ENCODE results near the gene SGO1. TPM values are rescaled to one million over a fixed set of nuclear protein-coding genes. Genes with fewer than 3 reads are reported as not detected.
A peak's percentile ranks its signal among the peaks of the same experiment; 100 is the strongest.
"Not testable (repeated sequence)": the region's sequence is repeated elsewhere in the genome, so short reads cannot be mapped to it uniquely, and the experiment has no call there.

The SGO1 gene
- 4.1 TPM for polyA plus RNA-seq (ENCODE audit: insufficient read length)

DNA sequence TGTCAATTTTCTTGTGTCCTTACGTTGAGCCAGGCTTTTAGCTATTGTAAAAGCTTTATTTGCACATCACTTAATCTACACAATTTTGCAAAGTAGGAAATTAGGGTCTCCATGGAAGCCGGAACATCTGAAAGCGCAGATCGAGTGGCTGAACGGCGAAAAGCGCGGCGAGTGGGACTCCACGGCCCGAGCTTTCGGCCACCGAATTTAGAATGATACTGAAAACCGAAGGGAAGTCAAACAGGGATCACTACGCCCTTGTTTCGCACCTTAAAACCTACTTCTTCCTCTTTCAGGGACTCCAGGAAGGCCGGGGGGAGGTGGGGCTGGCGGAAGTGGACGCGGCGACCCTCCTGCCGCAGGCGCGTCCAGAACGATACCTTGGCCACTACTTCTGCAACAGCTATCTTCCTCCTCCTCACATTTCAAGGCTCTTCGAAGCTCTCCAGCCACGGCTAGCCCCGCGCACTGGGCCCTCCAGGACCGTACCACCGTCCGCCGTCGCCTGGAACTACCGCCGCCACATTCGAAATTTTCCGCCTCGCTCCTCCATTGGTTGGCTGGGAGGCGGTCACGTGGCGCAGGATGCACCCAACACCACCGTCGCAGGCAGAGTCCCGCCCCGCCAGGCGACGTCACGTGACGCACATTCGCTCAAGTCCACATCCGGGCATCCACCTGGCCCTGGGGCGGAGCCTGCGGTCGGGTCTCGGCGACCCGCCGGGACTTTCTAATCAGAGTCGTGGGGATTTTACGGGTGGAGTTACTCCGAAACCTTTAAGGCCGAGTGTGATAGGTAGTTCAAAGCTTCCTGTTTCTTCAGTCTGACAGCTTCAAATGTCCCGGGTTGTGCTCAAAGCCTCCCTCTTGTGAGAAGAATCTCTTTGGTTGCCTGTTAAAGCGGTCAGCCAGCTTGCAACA lies at the start of gene SGO1:
TSS of gene SGO1 (minus strand) at position 528 of the 921 bp plus-strand sequence. CDS start 2,179 bp downstream, outside the sequence.
- DNase-seq = peak; percentile 100

- DNase-seq = no peak
Observed at GRCh38 chr3:20235796-20236195, 49.8 kb upstream of the SGO1 start.

- DNase-seq = peak; percentile 8
Observed at GRCh38 chr3:20232906-20233780, 47.1 kb upstream of the SGO1 start.

- DNase-seq = no peak
Observed at GRCh38 chr3:20230954-20231353, 44.9 kb upstream of the SGO1 start.

DNA sequence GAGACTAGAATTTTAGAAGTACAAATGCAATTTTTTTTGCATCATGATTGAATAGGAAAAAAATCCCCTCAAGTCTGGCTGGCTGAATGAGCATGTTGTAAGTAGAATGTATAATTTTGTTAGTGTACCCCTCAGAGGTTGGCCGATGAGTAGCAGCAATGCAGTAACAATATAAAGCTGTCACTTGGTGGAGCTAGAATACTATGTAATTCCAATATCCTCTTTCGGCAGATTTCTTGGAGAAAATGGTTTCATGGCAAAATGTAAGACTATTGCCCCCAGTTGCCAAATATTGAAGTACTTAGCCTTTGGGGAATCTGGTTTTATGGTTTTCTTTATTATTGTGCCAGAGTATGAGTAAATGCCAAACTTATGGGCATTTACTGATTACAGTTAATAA lies 39.8 kb upstream of the SGO1 start:
- DNase-seq = peak; percentile 51

DNA sequence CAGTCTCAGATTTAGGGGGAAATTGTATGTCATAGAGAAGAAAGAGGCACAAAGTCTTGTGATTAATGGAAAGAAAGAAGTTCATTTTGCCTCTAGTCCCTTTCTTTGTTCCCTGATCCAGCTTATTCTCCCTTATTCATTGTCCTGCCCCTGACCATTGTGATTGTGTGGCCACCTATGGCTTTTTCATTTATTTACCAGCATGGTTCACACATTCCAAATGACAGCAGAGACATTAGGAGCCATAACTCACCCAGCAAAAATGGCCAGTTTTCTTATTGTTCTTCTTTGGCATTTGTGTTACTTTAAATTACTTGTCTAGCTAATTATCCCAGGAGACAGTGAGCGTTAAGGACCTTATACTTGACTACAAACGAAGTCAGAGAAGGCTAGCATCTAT lies 36.3 kb upstream of the SGO1 start:
- DNase-seq = no peak

GRCh38 chr3:20218215-20218614 lies 32.2 kb upstream of the SGO1 start:
- DNase-seq = peak; percentile 6

DNA sequence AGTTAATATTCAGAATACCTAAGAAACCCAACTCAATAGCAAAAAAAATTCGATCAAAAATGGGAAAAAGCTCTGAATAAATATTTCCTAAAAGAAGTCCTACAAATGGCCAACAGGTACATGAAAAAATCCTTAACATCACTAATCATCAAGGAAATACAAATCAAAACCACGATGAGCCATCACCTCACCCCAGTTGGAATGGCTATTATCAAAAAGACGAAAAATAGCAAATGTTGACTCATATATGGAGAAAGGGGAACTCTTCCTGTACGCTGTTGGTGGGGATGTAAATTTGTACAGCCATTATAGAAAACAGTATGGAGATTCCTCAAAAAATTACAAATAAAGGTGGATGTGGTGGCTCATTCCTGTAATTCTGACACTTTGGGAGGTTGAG lies 29.6 kb upstream of the SGO1 start:
- DNase-seq = no peak

DNA sequence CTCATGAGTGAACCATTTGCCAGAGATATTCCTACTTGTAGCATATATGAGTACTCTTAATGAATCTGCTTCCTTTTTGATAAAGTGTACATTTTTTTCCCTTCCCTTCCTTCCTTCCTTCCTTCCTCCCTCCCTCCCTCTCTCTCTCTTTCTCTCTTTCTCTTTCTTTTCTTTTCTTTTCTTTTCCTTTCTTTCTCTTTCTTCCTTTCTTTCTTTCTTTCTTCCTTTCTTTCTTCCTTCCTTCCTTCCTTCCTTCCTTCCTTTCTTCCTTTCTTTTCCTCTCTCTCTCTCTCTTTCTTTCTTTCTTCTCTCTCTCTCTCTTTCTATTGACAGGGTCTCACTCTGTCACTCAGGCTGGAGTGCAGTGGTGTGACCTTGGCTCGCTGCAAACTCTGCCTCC lies 27.5 kb upstream of the SGO1 start:
- not testable (repeated sequence) for DNase-seq

- DNase-seq = not testable (repeated sequence)
Observed at GRCh38 chr3:20207945-20208344, 21.9 kb upstream of the SGO1 start.

GRCh38 chr3:20205898-20206297 lies 19.9 kb upstream of the SGO1 start:
- DNase-seq = not testable (repeated sequence)

- no peak for DNase-seq
Observed at GRCh38 chr3:20201143-20201542, 15.1 kb upstream of the SGO1 start.

DNA sequence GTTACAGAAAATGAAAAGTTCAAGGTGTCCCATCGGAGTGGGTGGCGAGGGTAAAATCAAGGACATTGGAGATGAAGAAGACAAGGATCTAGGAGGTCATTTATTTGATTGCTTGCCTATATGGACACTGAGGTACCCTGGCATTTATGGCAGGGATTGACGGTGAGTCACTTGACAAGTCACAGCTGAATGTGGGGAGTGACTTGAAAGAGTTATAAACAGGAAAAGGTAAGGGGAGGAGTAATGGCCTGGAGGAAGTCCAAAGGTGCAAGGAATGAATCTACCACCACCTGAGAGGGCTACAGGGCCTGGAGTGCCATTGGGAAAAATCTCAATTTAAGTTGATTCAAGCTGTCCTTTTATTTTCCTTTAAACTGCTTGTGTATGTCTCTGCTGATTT lies 11.8 kb upstream of the SGO1 start:
- DNase-seq = no peak

DNA sequence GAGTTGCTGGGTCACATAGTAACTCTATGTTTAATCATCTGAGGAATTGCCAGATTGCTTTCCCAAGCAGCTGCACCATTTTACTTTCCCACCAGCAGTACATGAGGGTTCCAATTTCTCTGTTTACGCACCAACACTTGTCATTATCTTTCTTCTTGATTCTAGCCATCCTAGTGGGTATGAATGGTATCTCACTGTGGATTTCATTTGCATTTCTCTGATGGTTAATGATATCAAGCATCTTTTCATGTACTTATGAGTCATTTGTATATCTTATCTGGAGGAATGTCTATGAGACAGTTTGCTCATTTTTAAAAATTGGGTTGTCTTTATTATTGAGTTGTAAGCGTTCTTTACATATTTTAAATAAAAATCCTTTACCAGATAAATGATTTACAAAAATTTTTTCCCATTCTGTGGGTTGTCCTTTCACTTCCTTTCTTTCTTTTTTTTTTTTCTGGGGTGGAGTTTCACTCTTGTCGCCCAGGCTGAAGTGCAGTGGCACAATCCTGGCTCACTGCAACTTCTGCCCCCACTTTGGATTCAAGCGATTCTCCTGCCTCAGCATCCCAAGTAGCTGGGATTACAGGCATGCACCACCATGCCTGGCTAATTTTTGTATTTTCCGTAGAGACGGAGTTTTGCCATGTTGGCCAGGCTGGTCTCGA lies 8.9 kb upstream of the SGO1 start:
- no peak for DNase-seq

DNA sequence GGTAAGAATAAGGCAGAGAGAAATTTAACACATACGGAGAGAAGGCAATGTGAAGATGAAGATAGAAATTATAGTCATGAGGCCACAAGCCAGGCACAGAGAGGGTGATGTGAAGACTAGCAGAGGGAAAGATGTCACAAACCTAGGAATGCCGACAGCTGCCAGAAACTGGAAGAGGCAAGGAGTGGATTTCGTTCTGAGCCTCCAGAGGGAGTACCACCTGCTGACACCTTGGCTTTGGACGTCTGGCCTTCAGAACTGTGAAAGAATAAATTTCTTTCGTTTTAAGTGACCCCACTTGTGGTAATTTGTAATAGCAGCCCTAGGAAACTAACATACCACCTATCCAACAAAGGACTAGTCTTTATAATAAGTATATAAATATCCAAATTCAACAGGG lies 5.0 kb upstream of the SGO1 start:
- DNase-seq = no peak

DNA sequence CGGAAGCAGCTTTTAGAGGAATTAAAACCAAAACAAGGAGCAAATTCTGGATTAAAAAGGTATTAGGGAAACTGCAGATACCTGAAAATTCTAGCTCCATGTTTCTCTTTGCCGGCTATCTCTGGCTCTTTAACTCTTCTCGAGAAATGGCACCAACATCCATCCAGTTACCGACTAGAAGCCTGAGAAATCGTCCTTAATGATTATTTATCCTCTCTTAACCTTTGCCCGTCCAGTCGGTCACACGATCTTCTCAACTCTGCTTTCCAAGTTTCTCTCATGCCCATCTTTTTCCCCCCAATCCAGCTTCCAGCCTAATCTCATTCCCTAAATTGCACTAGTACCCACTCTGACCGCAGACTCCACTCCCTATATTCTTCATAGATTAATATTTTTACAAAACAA lies 596 bp upstream of the SGO1 start:
- DNase-seq = no peak

DNA sequence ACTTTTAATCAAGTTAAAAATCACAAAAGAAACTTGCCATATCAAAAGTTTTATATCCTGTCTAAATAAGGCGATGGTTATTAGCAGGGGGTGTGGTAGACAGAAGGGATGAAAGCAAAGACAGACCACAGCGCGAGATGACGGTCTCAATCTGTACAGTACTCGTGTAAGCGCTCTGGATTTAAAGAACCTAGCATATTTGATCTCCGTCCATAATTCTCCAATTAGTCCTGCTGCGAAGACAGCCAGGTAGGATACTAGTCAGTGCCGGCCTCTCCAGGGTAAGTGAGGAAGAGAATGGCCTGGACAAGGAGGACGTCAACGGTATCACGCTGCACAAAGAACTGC lies 701 bp downstream of the SGO1 start:
- DNase-seq = no peak

DNA sequence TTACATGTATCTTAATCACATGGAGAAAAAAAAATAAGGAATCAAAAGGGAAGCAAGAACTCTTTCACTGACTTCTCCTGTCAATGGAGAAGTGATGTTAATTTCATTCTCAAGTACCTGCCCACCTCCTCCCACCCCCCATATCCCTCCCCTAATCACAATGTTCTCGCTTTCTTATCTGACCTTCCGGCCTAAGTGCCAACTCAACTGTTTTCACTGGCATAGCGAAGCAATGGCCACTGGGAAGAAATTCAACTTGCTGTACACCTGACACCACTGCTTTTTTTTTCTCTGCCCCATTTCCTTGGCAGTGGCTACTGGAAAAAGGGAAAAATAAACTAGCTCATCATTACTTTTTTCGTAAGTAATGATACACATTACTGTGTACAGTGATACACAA lies 3.8 kb downstream of the SGO1 start:
- DNase-seq = no peak

DNA sequence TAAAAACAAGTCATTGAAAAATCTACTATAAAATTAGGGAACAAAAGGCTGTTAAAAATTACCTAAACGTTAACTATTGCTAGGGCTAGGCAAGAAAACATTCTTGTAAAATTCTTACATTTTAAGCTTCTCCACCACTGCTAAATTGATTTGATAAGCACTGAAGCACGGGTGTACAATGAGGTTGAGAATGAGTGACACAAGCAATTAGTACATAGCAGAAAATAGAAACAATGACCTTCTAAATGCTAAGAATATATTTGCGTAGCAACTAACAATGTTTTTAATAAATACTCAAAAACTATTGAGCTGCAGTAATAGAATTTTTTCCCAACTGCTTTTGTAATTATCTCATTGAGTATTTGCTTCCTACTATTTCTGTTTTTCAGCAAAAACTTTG lies 4.7 kb downstream of the SGO1 start:
- no peak for DNase-seq

DNA sequence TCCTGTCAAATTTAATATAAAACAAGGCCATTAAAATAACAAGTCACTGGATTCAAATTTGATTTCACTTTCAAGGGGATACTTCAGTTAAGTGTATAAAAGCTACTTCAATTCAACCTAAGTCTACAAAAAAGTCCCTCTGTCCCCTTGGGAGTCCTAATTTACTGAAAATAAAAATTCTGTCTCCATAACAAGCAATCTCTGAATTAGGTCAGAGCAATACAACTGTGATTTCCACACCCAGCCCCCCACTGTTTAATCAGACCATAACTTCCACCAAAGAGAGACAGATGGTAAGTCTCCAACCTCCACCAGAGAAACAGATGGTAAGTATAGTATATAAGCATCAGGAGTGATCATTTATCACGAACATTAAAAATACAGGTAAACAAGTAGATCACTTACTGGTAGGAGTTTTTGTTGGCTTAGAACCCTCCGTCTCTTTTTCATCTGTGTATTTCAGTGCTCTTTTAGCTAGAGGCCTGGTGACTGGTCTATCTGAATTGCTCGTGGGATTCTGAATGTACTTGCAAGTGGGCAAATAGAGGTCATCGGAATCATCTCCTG lies 12.1 kb downstream of the SGO1 start:
- no peak for DNase-seq

- no peak for DNase-seq
Observed at GRCh38 chr3:20161714-20162113, 24.3 kb downstream of the SGO1 start.

- no peak for DNase-seq
Observed at GRCh38 chr3:20160230-20160629, 25.8 kb downstream of the SGO1 start.

DNA sequence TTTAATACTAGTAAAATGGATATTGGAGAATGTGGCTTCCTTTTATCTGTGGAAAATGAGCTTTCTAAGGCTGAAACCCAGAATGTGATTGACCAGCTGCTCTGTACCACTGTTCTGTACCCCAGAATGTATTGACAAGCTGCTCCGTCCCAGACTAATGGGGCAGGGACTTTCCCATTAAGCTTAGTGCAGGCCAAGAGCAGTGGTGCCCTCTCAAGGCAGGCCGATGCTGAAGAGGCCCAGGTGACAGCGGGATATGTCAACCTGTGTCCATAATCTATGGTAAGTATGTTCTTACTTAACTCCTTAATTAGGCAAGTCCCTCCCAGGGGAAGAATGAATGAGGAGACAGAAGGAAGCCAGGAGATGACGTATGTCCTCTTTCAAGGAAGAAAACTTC lies 31.1 kb downstream of the SGO1 start:
- no peak for DNase-seq

All from hindlimb muscle (tissue), 1 donor.